Measurements from ENCODE around the gene SMIM35. TPM values are rescaled to one million over a fixed set of nuclear protein-coding genes. Genes with fewer than 3 reads are reported as not detected.

Gene SMIM35
- total RNA-seq, 1 donor from 2014 or later, result not detected

DNA sequence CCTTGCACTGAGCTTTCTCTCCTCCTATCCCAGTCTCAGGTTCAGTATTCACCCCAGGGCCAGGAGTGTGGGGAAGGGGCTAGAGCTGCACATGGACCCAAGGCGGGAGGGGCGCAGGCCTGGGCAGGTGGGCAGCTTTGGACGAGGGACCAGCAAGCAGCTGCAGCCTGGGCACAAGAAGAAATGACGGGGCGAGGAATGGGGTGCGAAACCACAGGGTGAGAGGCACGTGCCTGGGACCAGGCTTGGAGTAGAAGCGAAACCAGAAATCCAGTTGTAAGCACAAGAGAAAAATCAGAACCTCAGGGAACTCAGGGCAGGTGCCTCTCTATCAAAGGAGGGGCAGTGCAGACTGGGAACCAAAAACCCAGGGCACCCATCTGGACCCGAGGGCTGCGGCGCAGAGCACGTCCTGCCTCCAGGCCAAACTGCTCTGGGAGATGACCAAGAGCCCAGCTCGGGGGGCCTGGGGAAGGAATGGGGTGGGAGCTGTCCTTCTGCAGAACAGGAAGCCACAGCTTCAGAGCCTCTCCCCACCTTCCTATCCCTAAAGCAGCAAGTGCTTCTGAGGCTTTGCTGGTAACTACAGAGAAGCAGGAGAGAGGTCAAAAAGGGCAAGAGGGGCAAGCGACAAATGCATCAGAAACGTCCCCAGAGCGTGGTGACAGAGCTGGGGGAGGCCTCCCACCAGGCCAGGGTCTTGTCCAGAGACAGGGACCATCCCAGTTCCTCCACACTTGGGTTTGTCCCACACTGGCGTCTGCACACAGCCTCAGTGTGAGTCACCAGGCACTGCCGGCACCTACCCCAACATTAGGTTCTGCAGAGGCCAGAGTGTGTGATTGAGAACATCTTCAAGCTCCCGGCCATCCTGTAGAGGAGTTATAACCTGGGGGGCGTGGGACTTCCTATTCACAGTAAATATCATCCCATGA is 28.2 kb downstream of the SMIM35 start:
- DNase-seq (ENCODE audit: low spot score), result no peak

DNA sequence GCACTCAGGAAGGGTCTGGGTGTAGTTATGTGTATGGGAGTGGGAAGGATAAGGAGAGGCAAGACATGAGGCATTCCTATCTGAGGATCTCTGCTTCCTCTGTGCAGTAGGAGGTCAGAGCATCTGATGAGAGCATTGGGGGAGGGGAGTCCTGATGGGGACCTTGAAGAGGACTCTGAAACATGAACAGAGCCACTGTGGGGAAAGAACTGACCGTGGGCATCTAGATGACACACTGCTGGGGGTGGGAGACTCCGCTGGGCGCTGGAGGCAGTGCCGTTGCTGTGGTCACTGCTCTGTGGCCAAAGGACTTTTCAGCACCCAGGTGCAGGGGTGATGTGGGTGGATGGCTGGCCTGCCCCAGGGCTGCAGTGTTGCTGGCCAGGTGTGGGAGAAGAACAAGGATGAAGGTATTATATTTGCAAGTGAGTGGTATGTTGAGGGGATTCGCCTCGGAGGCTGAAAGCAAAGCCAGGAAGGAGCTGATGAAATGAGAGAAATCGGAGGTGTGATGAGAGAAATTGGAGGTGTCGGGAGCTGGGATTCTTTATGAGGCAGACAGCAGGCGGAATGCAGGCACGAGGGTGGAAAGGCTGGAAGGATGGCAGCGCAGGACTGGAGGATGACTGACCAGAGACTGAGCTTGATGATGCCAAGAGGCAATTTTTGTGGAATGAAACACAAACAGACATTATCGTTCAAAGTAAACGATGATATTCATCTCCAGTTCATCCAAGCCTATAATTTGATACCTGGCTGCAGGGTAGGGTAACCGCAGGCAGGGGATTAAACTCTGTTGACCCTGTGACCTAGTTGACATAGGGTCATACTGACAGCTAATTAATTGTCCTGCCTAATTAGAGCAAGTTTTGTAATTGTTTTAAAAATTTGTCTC is 29.3 kb downstream of the SMIM35 start:
- no peak for DNase-seq (ENCODE audit: low spot score)

DNA sequence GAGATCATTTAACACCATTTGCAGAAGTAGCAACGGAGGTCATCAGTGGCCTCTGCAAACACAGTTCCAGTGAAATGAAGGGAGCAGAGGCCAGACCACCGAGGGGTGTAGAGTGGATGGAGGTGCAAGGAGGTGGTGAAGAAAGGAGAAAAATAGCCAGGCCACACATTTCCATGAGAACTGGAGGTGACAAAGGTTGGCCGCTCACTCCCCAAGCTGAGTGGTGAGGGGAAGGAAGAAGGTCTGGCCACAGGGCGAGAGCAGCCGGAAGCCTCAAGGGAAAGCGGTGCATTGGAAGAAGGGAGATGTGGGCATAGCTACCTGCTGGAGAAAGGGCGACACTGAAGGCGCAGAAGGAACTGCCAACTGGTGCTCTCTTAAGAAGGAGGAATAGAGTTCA is 30.0 kb downstream of the SMIM35 start:
- DNase-seq (ENCODE audit: low spot score), result no peak

DNA sequence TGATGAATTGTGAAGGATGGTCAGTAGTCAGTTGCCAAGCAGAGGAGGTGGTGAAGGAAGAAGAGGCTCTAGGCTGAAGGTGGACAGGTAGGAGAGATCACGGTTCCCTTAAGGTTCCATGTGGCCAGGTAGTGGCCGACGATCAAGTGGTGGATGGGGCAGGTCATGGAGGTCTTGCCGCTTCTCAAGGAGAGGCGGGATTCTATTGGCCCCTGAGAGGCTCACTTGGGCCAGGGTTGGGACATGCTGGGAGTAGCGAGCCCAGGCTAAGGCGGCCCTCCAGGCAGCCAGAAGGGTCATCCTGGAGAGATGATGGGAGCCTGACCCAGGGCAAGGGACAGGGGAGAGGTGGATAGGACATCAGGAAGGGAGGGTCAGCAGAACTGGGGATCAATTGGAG is 30.8 kb downstream of the SMIM35 start:
- DNase-seq (ENCODE audit: low spot score), result no peak

DNA sequence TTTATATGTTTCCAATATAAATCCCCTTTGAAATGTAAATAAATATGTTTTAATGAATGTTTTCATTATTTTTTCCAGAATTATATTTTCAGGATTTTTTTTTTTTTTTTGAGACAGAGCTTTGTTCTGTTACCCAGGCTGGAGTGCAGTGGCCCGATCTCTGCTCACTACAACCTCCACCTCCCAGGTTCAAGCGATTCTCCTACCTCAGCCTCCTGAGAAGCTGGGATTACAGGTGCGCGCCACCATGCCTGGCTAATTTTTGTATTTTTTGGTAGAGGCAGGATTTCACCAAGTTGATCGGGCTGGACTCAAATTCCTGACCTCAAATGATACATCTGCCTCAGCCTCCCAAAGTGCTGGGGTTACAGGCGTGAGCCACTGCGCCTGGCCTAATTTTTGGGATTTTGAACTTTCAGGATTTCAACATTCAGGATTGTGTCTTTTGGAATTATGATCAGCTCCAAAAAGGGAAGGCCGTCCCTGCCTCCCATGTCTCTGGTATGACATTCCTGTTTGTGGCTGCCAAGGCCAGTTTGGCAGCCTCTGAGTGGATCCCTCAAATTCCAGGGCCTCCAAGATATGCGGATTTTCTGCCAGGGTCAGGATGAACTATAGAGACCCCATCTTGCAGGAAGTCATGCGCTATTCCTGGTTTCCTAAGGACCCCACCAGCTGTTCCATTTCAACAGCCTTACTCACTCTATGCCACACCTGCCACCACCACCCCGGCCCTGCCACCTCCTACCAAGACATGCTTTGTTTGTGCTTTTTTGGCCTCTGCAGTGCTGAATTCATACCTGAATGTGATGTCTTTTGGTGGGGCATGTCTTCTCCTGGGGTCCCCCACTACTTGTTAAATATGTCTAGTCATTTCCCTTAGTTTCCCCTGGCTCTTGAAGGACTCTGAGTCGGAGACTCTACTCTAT is 31.8 kb downstream of the SMIM35 start:
- DNase-seq (ENCODE audit: low spot score), result no peak

DNA sequence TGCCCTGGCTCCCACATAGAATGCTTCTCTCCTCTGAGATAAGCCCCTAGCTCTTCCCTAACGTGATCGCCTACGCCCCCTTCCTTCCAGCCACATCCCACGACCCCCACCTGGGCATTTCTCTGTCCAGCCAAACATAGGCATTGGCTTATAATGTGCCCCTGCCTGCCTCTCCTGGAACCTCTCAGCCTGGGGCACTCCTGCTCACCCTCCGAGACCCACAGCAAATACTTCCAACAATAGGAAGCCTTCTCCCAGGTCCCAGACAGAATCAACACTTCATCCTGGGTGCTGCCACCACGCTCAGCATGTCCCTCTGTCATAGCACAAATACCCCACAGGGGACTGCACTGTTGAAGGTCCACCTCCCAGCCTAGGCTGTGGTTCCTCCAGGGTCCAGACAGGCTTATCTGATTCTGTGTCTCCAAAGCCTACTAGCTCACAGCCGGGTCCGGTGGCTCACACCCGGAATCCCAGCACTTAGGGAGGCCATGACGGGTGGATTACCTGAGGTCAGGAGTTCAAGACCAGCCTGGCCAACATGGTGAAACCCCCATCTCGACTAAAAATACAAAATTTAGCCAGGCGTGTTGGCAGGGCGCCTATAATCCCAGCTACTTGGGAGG is 34.1 kb downstream of the SMIM35 start:
- DNase-seq (ENCODE audit: low spot score), result no peak

DNA sequence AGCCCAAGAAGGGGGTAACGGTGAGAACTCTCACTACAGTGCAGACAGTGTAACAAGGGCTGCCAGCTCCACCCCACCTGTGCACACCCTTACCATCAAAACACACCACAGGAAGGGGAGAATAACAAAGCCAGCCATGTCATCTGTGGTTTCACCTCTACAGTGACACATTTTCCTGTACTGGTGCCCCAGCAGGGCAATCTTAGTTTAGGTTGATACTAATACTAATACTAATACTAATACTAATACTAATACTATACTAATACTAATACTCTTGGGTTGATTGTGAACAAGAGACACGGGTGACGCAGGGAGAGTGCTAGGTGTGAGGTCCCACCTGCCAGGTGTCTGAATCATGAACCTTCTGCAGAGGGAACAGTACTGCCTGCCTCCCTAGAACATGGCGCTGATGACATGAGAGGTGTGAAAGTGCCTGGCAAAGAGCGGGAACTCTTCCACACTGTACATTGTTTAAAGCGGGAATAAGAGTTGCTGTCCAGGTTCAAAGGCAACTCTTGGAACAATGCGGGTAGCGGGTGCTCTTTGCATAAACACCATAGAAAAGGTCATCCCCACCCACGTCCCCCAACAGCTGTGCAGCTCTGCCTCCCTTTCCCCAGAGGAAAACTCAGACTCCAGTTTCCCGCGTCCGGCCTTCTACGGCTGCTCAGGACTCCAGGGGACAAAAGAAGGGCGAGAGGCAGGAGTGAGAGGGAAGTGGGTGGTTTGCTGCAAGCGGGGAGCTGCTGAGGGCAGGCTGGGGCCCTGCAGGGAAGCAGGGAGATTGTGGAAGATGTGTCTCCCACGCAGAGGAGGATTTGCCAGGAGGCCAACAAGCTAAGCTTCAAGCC is 34.9 kb downstream of the SMIM35 start:
- DNase-seq (ENCODE audit: low spot score), result no peak

DNA sequence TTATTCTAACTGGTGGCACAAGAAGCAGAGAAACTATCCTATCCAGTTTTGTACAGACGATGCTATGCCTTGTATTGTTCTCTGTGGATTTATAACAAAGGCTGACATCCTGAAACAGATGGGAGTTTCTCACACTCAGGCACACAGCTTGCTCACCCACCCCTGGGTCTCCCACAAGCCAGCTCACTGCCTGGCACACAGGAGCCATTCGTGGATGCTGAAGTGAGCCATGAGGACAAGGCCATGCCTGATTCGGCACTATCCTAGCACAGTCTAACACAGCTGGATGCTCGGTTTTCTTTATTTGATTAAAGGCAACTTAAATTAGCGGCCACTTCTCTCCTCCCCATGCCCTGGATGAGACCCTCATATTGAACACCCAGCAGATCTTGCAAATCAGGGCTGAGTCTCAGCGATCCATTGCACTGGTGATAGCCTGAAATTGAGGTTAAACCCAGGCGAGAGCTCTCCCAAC is 35.6 kb downstream of the SMIM35 start:
- no peak for DNase-seq (ENCODE audit: low spot score)

DNA sequence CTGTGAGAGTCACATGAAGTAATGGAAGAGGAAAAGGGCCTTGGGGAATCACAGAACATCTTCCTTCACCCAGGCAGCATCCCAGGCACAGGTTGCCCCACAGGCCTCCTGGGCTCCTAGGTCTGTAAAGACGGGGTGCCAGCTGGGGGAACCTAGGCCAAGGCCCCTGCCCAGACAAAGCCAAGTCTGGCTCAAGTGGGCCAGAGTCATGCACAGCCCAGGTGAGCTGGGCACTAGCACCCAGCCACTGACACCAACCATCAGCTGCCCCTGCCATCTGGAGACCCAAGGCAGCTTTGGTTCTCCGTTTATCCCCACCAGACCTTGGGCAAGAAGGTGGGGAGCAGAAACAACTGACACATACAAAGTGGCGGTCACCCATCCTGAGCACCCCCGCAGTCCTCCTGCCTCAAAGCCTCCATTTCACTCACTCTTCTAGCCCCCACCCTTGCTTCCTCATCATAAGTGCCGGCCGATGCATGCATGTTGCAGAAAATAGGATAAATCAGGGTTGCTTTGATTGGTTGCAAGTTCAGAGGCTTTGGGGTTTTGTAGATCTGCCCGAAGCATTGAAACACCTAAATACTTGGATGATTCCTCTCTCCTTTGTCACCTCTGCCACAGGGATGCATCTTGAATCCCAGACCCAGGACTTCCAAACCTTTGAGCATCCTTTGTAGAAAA is 36.4 kb downstream of the SMIM35 start:
- no peak for DNase-seq (ENCODE audit: low spot score)

DNA sequence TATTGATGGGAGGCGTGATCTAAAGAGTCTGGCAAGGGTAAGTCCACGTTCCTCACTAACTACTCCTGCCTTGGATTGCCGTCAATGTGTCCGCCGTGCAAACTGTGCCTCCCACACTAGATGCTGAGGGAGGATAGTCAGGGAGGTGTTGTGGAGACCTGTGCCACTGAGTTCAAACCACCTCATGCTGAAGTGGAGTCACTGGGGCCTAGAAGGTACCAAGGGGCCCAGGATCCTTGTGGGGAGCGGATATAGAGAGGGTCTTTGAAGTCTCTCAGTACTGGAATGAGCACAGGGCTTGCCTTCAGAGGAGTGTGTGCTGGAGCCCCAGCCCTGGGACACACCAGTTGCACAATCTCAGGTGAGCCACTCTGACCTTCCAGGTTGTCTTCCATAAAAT is 37.0 kb downstream of the SMIM35 start:
- no peak for DNase-seq (ENCODE audit: low spot score)

DNA sequence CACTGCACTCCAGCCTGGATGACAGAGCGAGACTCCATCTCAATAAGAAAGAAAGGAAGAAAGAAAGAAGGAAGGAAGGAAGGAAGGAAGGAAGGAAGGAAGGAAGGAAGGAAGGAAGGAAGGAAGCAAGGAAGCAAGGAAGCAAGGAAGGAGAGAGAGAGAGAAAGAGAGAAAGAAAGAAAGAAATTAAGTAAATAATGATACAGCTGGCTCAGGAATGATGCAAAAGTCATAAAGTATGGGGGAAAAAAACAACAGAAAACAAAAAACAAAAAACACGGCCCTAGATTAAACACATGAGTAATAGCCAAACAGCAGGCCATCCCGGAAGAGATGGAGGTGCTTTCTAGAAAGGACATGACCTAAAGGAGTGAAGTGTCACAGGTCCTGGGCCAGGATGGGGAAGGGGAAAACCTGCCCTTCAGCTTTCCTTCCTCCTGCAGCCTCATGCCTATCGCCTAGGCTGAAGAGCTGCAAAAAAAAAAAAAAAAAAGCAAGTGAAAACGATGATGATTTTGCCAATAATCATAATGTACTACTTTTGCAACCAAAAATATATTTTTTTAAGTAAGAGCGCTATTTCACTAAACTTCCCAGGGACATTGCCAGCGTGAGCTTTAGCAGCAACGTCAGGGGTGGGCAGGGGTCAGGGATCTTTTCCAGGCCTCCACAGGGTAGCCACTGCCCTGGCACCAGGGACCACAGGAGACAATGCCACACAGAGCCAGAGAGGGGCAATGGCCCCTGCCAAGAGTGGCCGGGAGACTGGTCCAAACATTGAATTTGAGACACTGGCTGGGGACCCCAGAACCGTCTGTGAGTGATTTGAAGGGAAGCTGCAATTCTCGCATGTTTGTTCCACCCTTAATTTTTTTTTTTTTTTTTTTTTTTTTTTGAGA is 38.0 kb downstream of the SMIM35 start:
- no peak for DNase-seq (ENCODE audit: low spot score)

DNA sequence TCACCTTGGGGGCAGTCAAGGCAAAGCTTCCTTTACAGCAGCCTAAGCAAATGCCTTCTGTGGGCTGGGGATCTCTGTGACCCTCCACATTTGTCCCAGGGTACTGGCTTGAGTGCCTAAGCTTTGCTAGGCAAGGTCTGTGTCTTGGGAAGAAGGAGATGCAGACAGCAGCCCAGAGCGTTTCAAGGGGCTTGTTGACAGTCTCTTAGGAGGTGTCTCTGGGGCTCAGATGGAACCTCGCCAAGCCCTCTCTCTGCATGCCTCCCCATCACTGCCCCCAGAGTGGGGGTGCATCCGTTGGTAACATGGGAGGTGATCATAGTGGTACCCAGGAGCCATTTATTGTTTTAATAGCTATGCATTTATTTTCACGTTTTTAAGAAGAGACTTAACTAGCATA is 39.0 kb downstream of the SMIM35 start:
- DNase-seq (ENCODE audit: low spot score), result no peak

DNA sequence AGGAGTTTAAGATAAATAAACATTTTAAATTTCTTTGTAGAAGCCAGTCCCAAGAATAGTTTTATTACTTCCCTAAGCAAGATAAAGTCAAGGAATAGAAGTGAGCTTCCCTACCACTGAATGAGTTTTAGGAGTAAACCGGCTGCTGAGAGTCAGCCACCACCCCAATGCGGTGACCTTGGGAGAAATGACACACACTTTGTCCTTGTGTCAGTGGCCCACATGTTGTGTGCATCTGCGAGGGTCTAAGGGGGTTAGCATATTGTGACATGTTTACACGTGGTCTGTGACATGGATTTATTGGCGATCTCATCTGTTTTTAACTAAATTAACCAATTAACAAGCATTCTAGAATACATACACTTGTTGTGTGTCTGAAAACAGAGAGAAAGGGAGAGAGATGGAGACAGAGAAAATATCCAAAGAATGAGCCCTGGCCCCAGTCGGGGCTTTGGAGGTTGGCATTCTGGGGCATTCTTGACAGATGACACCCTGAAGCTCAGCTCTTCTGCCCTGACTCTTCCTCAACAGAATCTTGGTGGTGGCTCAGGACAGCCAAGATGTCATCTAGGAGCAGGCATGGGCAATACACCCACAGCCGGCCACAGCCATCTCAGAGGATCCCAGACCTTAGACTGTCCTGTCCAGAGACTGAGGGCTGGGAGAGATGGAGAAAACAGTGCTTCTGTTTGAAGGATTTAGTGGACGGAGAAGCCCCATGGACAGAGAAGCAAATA is 39.6 kb downstream of the SMIM35 start:
- DNase-seq (ENCODE audit: low spot score), result no peak

DNA sequence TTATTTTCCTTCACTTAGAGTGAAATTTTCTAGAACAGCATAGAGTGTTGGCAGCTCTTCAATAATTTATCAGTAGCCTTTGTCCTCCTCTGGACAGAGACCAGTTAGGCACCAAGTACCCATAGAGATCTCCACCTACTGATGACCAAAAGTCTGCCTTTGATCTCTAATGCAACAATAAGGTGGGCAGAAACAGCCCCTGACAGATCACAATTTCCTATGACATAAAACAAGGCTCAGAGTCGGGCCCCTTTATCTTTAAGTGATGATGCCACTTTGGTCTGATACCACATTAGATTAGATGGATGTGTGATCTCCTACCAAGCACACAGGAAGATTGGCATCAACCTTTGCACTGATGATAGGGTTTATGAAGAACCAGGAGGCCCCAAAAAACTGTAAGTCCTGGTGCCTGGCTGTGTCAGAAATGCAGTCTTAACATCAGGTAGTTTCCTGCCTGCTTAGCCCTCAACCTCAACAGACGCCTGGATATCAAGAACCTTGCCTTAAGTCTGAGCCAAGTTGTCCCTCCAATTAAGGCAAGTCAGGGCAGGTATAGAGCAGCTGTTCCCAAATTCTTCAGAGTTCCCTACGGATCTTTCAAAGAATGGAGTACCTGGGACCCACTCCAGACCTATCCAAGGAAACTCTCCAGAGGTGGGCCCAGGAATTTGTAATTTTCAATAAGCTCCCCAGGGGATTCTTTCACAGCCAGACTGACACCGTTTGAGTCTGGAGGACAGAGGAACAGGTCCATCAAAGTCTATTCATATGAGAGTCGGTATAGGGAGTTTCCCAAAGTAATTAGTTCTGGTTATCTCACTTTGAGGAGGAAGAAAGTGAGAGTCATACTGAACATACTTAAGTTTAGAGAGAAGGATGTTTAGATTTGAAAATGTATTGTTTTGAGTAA is 40.5 kb downstream of the SMIM35 start:
- no peak for DNase-seq (ENCODE audit: low spot score)

DNA sequence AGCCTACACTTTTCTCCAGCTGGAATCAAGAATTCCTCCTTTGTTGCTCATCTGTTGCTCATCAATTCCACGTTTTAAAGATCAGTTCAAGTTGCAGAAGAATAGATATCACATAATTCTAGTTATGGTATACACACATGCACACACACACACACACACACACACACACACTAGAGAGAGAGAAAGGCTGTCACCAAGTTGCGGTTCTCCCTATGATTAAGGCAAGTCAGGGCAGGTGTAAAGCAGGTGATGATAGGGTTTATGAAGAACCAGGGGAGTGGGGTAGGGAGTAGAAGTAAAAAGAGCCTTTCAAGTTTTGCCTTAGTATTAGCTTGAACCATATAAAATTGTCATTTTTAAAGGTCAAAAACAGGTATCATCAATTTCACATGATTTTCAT is 41.6 kb downstream of the SMIM35 start:
- DNase-seq (ENCODE audit: low spot score), result no peak

DNA sequence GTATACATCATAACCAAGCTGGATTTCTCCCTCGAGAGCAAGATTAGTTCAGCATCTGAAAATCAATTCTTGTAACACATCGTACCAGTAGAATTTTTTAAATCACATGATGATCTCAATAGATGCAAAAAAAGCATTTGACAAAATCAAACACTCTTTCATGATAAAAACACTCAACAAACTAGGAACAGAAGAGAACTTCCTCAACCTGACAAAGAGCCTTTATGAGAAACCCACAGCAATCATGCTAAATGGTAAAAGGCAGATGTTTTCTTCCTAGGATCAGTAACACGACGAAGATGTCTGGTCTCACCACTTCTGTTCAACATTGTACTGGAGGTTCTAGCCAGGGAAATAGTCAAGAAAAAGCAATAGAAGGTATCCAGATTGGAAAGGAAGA is 44.0 kb downstream of the SMIM35 start:
- DNase-seq (ENCODE audit: low spot score), result no peak

DNA sequence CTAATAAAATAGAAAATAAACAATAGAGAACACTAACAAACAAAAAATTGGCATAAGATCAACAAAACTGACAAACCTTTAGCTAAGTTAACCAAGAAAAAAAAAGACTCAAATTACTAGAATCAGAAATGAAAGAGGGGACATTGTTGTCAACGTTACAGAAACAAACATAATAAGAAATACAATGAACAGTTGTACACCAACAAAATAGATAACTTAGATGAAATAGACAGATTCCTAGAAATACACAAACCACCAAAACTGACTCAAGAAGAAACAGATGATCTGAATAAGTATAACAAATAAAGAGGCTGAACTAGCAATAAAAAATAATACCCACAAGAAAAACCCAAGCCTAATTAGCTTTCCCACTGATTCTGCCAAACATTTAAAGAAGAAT is 44.6 kb downstream of the SMIM35 start:
- DNase-seq (ENCODE audit: low spot score), result no peak

Measured in mucosa of gallbladder (tissue), 1 donor.